RWPE2 (cell line): Measurements from ENCODE around the gene MYH3.

ENCODE experiments used
- ATAC-seq: fragments of 200-7000 bp; cut with Tn5 transposase; 3 replicates; pipeline ENCODE4 v1.9.1; 2021; ENCODE audit warnings: low read depth
- DNase-seq: peaks from one replicate; pipeline ENCODE4 v3.0.0-alpha.2; 2020; ENCODE audit warnings: low spot score
- H3K27ac ChIP-seq: fragments of 450-650 bp; 2 replicates; pipeline ENCODE4 v1.5.1; 2017; ENCODE audit warnings: mild to moderate bottlenecking; ENCODE audit not compliant: poor library complexity, severe bottlenecking
- H3K27me3 ChIP-seq: fragments of 250-450 bp; sonication (Bioruptor Pico); 2 replicates; pipeline ENCODE4 v1.5.1; 2021; ENCODE audit warnings: mild to moderate bottlenecking, moderate library complexity; ENCODE audit not compliant: insufficient read depth, poor library complexity, severe bottlenecking
- H3K36me3 ChIP-seq: fragments of 250-450 bp; sonication (Bioruptor Pico); 2 replicates; pipeline ENCODE4 v1.5.1; 2020; ENCODE audit warnings: low read depth, mild to moderate bottlenecking, moderate library complexity
- H3K4me1 ChIP-seq: fragments of 250-450 bp; sonication (Bioruptor Pico); 2 replicates; pipeline ENCODE4 v1.5.1; 2021; ENCODE audit warnings: mild to moderate bottlenecking, moderate library complexity; ENCODE audit not compliant: insufficient read depth, poor library complexity, severe bottlenecking
- H3K4me3 ChIP-seq: fragments of 250-450 bp; sonication (Bioruptor Pico); 2 replicates; pipeline ENCODE4 v1.5.1; 2021; ENCODE audit warnings: mild to moderate bottlenecking, moderate library complexity; ENCODE audit not compliant: severe bottlenecking
- H3K9me3 ChIP-seq: fragments of 250-450 bp; sonication (Bioruptor Pico); 2 replicates; pipeline ENCODE4 v1.5.1; 2021; ENCODE audit warnings: mild to moderate bottlenecking, moderate library complexity; ENCODE audit not compliant: severe bottlenecking
- TF ChIP-seq, protein P1 (sequence below): fragments of 450-650 bp; IDR thresholded peaks from one replicate; pipeline ENCODE4 v1.5.1; 2017; ENCODE audit warnings: mild to moderate bottlenecking, moderate library complexity; ENCODE audit not compliant: poor library complexity, severe bottlenecking

MYH3 gene

GRCh38 chr17:10612957-10613744, 44.0 kb downstream of the MYH3 start:
- DNase-seq, result no peak
- no peaks in the 10 kb centered on the region for H3K9me3 ChIP-seq
- no peak overlapping the region for H3K27ac ChIP-seq
- no peaks in the 10 kb centered on the region for H3K27me3 ChIP-seq
- peaks cover 11% of the 10 kb centered on the region for H3K4me1 ChIP-seq
- H3K4me3 ChIP-seq, result no peak overlapping the region
- TF ChIP-seq, protein P1, sequence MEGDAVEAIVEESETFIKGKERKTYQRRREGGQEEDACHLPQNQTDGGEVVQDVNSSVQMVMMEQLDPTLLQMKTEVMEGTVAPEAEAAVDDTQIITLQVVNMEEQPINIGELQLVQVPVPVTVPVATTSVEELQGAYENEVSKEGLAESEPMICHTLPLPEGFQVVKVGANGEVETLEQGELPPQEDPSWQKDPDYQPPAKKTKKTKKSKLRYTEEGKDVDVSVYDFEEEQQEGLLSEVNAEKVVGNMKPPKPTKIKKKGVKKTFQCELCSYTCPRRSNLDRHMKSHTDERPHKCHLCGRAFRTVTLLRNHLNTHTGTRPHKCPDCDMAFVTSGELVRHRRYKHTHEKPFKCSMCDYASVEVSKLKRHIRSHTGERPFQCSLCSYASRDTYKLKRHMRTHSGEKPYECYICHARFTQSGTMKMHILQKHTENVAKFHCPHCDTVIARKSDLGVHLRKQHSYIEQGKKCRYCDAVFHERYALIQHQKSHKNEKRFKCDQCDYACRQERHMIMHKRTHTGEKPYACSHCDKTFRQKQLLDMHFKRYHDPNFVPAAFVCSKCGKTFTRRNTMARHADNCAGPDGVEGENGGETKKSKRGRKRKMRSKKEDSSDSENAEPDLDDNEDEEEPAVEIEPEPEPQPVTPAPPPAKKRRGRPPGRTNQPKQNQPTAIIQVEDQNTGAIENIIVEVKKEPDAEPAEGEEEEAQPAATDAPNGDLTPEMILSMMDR, result no peak
- no peaks in the 10 kb centered on the region for H3K36me3 ChIP-seq
- ATAC-seq, result no peak

DNA sequence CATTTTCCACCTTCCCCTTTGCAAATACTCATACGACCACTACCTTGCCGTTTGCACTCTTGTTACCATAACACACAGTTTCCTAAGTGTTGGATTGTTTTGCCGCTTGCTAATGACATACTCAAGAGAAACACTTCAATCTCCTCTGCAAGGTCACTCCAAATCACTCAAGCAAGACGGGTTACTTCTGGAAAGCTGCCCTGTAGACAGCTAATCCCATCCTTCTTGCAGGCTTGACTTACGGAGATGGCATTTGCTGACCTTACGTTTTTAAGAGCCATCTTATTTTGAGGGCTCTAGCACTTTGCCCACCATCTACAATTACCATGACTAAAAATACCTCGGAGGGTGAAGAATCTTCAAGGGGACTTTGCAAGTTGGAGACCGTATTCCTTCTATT, 46.2 kb downstream of the MYH3 start:
- Histone ChIP-seq H3K27ac (no peak overlapping the region), H3K4me3 (no peak overlapping the region), H3K9me3 (no peaks in the 10 kb centered on the region), H3K4me1 (peaks cover 11% of the 10 kb centered on the region), H3K36me3 (no peaks in the 10 kb centered on the region), H3K27me3 (no peaks in the 10 kb centered on the region)
- TF ChIP-seq, protein P1, result no peak
- no peak for DNase-seq
- ATAC-seq, result no peak

DNA sequence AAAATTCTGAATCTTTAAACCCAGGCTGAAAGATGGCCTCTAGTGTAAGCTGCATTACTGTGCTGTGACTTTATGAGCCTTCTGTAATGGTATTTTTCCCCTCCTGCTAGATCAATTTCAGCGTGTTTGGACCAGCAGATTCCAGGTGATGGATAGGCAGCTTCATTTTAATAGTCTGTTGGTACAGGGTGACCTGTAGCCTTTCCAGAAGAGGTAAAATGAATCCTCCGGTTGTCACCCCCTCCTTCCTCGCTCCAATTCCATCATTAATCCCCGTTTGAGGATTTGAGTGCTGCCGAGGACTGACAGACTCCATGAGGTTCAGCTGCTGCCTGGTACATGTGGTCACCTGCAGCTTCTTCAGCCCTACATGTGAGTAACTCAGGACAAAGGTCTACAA, 48.9 kb downstream of the MYH3 start:
- Histone ChIP-seq H3K27ac (no peak overlapping the region), H3K4me3 (no peak overlapping the region), H3K27me3 (no peaks in the 10 kb centered on the region), H3K4me1 (peaks cover 3% of the 10 kb centered on the region), H3K9me3 (no peaks in the 10 kb centered on the region), H3K36me3 (no peaks in the 10 kb centered on the region)
- DNase-seq (no peak), ATAC-seq (no peak)
- TF ChIP-seq, protein P1, result no peak

- no peak for ATAC-seq
- Histone ChIP-seq H3K27ac (no peak overlapping the region), H3K4me1 (no peaks in the 10 kb centered on the region), H3K27me3 (no peaks in the 10 kb centered on the region), H3K9me3 (no peaks in the 10 kb centered on the region), H3K36me3 (no peaks in the 10 kb centered on the region), H3K4me3 (no peak overlapping the region)
- TF ChIP-seq, protein P1, result no peak
- no peak for DNase-seq
Observed at GRCh38 chr17:10606110-10606509, 51.0 kb downstream of the MYH3 start.

DNA sequence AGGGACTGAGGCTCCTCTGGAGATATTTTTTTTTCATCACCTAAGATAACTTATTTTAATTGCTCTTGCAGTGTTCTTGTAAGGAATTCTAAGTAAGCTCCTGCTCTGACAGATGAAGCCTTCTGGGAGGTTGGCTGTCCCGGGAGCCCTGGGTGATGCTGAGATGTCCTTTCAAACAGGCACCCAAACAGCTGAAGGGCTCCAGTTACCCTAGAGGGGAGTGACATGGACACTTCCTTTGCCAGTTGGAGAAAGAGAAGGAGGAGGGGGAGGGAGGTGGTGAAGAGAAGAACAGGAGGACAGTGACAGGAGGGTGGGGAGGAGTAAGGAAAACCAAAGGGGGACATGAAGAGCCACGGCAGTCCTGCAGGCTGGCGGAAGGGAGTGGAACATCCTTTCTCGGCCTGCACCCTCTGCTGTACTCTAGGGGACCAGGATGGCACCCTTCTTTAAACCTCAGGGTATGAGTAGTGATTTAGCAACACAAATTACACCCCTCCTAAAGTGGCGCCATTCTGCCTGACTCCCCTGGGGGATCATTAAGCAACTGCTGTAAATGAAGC, 51.8 kb downstream of the MYH3 start:
- Histone ChIP-seq H3K9me3 (no peaks in the 10 kb centered on the region), H3K4me1 (peaks cover 7% of the 10 kb centered on the region), H3K27ac (no peak overlapping the region), H3K36me3 (no peaks in the 10 kb centered on the region), H3K4me3 (no peak overlapping the region), H3K27me3 (no peaks in the 10 kb centered on the region)
- no peak for ATAC-seq
- TF ChIP-seq, protein P1, result no peak
- no peak for DNase-seq
